Astrocyte (in vitro differentiated cells and primary cell): ENCODE measurements around the gene PASD1.

Experiments used
- CTCF ChIP-seq: IDR thresholded peaks from 2 replicates; pipeline ENCODE4 v1.5.1; 2011; ENCODE audit warnings: low read depth, mild to moderate bottlenecking, inconsistent platforms, low read length, moderate library complexity; ENCODE audit not compliant: insufficient read depth
- EZH2 ChIP-seq: IDR thresholded peaks from 2 replicates; pipeline ENCODE4 v1.6.1; 2012; ENCODE audit warnings: mild to moderate bottlenecking, low read length, inconsistent platforms; ENCODE audit not compliant: insufficient read depth

DNA sequence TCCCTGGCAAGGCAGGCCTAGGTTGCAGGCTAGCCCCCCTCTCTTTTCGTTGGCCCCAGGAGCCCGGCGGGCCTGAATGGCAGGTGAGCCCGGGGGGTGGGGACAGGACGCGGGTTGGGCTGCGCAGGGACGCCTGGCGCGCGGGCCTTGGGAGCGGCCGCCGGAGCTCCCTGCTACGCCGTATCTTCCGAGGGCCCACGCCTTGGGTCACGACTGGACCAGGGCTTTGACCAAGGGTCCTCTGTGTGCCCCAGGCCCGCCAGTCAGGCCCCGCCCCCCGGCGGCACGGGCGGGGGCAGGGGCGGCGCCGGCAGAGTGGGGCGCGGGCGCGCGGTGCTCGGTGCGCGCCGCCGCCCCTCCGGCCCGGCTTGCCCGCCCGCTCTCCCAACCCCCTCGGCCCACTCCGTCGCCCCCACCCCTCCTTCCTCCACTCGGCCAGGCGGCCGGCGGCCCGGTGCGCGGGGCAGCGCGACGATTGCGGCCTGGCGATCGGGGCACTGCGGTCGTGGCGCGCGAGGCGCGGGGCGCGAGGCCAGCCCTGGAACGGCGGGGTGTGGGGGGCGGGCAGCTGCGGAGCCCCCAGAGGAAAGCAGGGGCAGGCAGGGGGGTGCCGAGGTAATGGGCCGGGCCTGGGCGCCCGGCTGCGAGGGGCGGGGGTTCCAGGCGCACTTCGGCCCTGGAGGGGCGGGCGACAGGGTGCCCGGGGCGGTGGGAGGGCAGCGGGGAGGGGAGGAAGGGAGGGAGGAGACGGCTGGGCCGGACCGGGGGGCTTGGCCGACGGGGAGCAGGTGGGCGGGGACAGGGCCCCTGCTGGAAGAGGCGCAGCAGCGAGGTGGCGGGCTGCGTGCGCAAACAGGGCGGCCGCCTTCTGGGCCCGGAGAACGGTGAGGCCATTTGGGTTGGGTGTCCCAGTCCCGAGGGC is 131.4 kb downstream of the PASD1 start, which contains the start of gene PRRG3:
- TF ChIP-seq CTCF = no peak
- no peak for TF ChIP-seq EZH2
